NCI-H345 treated with DMSO at 0.1 percent for 48 hours (cell line): ENCODE data around the gene IKZF2.

Experiments
- DNase-seq: peaks from one replicate; lab custom pipeline; 2025; ENCODE audit not compliant: unreplicated experiment; lab: John Stamatoyannopoulos, UW

IKZF2 gene

GRCh38 chr2:212959471-212960117 lies 191.8 kb downstream of the IKZF2 start:
- no peak for DNase-seq

GRCh38 chr2:212958757-212959295 lies 192.6 kb downstream of the IKZF2 start:
- no peak for DNase-seq

GRCh38 chr2:212958133-212958532 lies 193.3 kb downstream of the IKZF2 start:
- no peak for DNase-seq

GRCh38 chr2:212957624-212958023 lies 193.8 kb downstream of the IKZF2 start:
- DNase-seq, result no peak

GRCh38 chr2:212956665-212957607 lies 194.5 kb downstream of the IKZF2 start:
- no peak for DNase-seq

- DNase-seq, result no peak
Observed at GRCh38 chr2:212953170-212953920, 198.1 kb downstream of the IKZF2 start.

GRCh38 chr2:212949786-212950185 lies 201.6 kb downstream of the IKZF2 start:
- DNase-seq, result no peak
